Hematopoietic multipotent progenitor cell (in vitro differentiated cells): ENCODE data around the gene CFAP77. TPM values are rescaled to one million over a fixed set of nuclear protein-coding genes. Genes with fewer than 3 reads are reported as not detected.

Source experiments
- DNase-seq, 3 donors: peaks; one replicate each; pipeline ENCODE4 v3.0.0-alpha.2; 2011 to 2015; ENCODE audit warnings: low read depth in 2 of 3, low spot score in 2 of 3
- total RNA-seq: library from RNA; depleted of rRNA; stranded (reverse); fragments of >200 nt; gene quantifications from one replicate; pipeline ENCODE4 v1.2.3, GENCODE V29; 2012

Gene CFAP77
- total RNA-seq, 1 donor = not detected

DNA sequence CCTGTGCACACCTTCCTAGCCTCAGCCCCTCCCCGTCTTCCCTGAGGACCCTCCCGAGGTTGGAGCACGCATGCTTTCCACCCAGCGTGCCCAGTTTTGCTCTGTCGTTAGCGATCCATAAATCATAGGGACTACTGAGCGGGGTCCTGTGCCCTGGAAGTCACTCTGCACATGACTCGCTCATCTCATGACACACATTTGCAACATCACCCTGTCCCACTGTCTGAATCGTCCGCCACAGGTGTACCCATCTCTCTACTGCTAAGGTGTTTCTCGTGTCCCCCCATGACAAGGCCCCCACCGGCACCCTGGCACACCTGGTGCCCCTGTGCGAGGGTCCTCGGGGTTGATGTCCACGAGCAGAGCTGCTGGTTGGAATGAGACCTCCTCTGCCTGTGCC is 103.4 kb downstream of the CFAP77 start:
- no peak for DNase-seq

DNA sequence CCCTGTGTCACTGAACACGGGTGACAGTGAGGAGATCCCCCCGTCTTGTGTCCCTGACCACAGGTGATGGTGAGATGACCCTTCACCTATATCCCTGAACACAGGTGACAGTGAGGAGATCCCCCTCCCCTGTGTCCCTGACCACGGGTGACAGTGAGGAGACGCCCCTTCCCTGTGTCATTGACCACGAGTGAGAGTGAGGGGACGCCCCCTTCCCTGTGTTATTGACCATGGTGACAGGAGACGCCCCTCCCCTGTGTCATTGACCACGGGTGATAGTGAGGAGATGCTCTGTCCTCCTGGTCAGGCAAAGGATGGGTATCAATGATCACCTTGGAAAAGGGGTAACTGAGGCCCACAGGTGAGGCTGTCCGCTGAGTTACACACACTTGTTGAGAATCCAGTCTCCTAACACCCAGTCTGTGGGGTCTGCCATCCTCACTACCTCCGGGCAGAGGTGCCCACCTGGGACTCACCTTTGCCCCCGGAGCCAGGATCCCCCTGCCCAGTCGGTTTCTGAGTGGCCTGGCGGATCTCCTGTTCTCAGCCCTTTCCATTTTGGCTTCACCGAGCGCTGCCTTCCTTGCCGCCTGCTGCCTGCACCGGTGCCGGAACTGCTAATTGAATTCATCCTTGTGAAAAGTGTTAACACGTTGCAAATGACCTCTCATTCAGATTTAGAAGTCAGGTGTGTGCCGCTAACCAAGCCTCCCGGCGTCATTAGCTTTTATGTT is 104.2 kb downstream of the CFAP77 start:
- DNase-seq = no peak

DNA sequence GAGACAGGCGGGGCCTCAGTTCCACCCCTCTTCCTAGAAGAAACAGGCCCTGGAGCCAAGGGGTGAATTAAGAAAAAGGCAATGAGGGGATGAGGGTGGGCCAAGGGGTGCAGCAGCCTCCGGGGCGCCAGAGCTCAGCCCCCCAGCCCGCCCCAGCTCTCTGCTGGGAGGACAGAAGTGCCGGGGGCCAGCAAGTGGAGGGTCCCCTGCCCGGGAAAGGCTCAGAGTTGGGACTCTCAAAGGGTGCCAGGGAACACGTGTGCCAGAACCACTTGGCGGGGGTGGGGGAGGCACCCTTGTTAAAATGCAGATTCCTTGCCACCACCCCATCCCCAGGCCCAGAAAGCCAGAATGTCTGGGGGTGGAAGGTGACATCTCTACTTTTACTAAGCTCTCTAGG is 104.8 kb downstream of the CFAP77 start:
- no peak for DNase-seq

DNA sequence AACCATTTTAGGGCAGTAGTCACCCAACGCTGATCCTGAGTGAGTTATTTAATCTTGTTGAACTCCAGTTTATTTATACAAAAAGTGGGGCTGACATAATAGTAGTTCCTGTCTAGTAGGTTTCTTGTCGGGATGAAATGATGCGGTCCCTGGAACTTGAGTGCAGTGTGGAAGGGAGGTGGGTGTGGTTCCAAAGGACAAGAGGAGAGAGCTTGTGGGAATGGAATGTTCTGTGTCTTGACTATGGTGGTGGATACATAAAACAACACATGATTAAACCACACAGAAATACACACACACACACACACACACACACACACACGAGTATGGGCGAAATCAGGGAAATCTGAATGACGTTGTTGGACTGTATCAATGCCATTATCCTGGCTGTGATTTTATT is 106.3 kb downstream of the CFAP77 start:
- no peak for DNase-seq

DNA sequence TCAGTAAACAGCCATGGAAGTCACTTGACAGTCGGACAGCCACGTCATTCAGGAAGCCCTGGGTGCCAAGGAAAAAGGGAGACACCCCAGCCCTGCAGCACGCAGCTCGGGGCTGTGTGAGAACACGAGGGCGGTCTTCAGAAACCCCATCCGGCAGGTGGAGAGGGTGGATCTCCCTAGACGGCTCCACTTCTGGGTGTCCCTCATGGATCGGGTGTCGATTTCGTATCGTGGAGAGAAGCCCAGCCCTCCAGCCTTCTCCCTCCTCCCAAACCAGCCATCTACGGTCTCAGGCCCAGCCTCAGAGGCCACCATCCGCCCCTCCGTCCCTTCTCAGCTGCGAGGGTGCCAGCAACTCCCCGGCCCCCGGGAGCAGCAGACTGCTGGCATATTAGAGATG is 106.9 kb downstream of the CFAP77 start:
- no peak for DNase-seq

DNA sequence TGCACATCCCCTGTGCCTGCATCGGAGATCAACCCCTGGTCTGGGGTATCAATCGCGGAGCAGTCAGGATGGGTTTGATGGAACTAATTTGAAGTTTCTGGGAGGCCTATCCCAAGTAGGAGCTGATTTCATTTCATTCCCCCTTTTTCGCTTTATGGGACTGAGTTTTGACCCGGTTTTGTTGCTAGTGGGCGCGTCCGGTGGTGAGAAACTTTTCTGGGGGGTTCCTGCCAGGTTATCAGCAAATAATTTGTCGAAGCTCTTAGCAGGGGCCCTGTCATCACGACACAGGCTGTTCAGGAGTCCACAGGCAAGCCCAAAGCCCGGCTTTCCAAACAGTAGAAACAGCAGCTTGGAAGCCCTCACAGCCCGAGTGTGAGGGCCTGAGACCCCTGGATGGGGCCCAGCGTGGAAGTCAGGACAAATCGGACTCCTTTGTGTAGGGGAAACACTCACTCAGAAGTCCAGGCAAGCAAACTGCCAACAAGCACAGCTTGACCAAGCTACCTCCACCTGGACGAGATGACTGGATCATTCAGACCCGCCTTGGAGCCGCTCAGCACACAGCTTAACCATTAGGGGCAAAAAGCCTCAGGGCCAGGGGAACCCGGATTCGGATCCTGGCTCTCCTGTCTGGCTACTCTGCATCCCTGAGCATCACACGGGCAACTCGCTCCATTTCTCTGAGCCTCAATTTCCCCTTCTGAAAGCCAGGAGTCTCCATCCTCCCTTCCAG is 108.0 kb downstream of the CFAP77 start:
- DNase-seq = no peak

DNA sequence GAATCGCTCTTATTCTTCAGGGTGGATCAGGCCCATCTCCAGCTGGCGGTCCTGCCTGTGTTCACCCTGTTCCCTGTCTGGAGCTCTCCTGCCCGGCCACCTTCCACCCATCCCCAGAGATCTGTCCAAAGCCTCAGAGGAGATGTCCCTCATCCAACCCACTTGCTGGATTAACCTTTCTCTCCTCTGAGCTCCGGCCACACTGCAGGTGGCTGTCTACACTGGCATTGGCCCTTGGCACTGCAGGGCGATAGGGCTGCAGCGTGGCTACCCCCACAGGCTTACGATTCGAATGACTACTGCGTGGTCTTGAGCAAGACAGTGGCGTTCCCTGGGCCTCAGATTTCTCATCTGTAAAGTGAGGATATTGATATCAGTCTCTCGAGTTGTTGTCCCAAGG is 108.6 kb downstream of the CFAP77 start:
- no peak for DNase-seq

DNA sequence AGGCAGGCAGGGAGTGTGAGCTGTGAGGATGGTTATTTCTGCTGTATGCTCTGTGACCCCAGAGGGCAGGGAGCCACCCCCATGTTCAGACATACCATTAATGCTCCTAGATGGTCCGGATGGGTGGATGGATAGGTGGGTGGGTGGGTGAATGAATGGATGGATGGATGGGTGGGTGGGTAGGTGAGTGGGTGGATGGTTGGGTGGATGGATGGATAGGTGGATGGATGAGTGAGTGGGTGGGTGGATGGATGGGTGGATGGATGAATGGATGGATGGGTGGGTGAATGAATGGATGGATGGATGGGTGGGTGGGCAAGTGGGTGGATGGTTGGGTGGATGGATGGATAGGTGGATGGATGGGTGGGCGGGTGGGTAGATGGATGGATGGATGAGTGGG is 109.0 kb downstream of the CFAP77 start:
- DNase-seq = no peak

DNA sequence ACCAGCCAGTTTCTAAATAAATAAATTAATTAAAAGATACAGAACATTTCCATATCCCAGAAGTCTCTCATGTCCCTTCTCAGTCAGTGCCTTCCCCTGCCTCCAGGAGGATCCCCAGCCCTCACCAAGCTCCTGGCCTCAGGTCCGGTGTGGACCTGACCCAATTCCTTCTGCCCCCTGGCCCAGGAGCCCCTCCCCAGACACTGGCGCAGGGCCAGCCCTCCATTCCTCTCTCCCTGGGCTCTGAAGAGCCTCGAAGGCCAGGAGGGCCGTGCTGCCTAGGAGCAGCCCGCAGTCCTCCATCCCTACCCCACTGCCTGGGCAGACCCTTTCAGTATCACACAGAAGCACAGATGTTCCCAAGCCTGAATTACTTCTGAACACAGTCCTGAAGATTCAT is 110.6 kb downstream of the CFAP77 start:
- DNase-seq = no peak

DNA sequence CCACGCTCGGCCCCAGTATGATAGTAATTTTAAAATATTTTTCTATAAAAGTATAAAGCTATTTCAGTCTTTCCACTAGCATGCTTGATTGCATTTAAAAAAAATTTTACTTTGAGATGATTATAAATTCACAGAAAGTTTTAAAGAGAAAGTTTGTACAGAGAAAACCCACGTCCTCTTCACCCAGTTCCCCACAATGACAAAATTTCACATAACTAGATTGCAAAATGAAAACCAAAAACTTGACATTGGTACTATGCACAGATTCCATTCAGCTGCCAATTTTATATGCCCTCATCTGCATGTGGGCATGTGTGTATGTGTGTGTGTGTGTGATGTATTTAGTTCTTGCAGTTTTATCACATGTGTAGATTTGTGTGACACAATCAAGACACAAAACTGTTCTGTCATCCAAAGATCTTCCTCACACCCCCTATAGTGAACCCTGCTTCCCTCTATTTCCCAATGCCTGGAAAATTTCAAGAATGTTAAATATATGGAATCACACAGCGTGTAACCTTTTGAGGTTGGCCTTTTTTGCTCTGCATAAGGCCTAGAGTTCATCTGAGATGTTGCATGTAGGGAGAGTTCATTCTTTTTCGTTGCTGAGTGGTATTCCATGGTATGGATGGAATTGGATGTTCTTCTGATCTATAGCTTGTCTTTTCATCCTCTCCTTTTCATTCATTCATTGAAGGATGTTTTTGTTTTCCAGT is 115.5 kb downstream of the CFAP77 start:
- DNase-seq = no peak

DNA sequence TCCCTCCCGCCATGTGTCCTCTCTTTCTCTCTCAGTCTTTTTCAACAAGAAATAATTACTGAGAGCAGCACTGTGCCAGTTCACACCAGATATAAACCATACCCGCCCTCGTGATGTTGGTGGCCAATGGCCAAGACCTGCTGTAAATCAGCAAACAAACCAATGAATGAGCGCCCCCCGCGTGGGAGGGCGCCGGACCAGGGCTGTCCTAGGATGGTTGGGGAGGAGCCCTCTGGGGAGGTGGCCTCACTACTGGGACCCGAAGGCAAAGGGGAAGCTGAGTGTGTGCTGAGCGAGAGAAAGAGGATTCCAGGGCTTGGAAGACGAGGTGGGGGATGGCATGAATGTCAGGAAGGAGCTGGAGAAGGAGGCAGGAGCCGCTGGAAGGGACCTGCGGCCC is 121.2 kb downstream of the CFAP77 start:
- no peak for DNase-seq

DNA sequence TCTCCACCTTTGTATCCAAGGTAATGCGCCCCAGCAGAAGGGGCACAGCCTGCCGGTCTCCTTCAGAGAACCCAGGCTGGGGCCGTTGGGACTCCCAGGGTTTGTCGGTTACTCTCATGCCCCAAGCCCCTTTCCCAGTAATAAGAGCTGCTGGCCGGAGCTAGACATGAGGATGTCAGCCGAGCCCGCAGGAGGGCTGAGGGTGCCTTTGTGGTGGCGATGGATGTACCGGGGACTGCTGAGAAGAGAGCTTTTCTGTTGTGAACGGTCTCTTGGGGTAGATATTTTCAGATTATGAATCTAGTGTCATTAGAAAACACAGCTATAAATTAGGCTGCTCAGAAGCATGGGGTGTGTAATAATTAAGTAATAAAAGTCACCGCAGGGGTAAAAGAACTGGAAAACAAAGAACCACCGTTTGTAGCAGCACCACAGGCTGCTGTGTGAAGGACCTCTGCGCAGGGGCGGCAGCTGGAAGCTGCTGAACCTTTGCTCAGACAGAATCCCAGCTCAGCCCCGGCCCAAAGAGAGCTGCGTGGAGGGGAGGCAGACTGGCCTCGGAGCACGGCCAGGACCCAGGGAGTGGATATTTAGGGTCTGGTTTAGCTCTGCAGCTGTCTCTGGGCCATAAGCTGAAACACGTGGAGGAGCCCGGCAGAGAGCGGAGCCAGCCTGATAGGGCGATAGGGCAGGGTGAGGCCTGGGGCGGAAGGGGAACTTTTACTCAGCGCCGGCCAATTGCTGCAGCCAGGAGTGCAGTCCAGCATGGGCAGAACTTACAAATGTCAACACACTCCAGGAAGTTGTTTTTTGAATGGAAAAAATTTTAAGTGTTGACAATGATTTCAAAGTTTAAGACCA is 121.9 kb downstream of the CFAP77 start:
- no peak for DNase-seq

DNA sequence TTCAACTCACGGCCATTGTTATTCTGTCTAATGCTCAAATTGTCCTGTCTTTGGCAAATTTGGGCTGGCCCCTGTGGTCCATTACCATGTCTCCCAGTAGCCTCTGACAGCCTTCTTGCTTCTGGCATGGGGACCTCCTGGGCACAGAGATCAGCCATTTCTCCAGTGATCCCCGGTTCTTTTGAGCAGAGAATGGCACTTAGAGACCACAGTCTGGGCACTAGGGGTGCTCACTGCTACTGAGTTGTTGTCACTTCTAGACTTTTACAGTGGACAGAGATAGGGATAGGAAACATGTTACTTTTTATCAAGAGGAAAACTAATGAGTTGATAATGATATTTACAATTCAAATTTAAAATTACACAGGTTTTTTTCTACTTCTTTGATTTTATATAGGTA is 124.8 kb downstream of the CFAP77 start:
- no peak for DNase-seq

DNA sequence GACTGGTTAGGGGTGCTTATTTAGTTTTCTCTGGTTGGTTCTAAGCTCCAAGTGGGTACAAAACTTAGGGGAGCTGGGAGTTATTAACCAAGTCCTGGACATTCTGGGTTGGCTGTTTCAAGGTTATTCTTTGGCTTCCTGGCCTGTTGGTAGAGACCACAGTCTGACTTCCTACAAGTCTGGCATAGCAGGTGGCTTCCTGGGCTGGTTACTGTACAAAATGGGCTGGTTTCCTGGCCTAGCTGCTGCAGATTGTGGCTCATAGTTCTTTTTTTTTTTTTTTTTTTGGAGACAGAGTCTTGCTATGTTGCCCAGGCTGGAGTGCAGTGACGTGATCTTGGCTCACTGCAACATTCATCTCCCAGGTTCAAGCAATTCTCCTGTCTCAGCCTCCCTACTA is 126.1 kb downstream of the CFAP77 start:
- DNase-seq = no peak

DNA sequence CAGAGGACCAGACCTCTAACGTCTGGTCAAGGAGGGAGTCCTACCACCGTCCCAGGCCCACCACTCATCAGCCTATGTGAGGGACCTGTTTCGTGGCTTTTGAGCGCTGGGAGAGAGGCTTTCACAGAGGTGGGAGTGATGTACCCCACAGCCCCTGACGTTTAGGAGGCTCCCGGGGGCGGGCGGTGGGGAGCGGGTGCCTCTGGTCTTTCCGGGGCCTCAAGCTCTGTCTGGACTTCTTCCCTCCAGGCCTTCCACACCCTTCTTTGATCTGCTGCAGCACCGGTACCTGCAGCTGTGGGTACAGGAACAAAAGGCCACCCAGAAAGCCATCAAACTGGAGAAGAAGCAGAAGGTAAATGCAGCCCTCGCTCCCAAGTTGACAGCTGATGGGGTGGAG is 127.3 kb downstream of the CFAP77 start:
- DNase-seq = no peak

DNA sequence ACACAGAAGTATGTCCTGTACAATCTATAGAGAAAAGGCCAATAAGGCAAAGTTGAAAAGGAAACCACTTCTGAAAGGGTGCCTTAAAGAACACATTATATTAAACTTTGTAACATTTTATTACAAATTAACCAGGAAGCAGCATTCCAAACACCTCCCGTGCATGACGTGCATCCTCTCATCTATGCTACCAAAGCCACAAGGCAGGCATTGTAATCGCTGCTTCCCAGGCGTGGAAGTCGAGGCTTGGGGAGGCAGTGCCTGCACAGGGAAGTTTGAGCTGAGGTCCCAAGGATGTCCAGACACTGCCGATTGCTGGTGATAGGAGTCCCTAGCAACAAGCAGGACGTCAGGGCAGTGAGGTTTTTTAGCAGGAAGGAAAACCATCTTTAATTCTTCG is 128.1 kb downstream of the CFAP77 start:
- no peak for DNase-seq

DNA sequence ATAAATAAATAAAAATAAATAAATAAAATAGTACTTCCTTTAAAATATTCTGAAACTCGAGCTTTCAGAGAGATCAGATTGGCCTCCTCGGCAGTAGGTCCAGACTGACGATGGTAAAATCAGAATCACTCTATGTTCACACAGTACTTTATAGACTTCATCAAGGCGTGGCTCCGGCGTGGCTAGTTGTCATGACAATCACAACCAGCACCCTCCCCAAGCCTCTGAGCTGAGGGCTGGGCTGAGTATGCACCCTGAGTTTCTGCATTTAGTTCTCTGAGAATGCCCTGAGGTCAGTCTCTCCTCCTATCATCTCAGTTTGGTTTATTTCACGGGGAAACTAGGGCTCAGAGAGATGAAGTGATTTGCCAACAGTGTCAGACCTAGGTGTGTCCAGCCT is 129.1 kb downstream of the CFAP77 start:
- no peak for DNase-seq

DNA sequence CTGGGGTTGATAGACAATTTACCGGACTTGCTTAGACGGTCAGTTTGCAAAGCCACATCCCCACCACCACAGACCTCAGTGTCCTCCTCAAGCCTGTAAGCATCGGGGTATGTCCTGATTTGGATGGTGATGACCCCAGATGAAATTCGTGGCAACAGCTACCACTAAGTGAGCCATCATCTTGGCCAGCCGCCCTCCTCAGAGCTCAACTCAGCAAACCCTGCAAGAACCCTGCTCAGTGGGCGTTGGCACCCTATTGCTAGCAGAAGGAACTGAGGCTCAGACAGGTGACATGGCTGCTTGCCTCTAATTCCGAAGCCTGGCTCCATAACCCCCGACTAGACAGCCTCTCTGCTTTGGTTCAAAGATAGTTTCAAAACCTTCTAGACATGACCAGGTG is 131.0 kb downstream of the CFAP77 start:
- no peak for DNase-seq

DNA sequence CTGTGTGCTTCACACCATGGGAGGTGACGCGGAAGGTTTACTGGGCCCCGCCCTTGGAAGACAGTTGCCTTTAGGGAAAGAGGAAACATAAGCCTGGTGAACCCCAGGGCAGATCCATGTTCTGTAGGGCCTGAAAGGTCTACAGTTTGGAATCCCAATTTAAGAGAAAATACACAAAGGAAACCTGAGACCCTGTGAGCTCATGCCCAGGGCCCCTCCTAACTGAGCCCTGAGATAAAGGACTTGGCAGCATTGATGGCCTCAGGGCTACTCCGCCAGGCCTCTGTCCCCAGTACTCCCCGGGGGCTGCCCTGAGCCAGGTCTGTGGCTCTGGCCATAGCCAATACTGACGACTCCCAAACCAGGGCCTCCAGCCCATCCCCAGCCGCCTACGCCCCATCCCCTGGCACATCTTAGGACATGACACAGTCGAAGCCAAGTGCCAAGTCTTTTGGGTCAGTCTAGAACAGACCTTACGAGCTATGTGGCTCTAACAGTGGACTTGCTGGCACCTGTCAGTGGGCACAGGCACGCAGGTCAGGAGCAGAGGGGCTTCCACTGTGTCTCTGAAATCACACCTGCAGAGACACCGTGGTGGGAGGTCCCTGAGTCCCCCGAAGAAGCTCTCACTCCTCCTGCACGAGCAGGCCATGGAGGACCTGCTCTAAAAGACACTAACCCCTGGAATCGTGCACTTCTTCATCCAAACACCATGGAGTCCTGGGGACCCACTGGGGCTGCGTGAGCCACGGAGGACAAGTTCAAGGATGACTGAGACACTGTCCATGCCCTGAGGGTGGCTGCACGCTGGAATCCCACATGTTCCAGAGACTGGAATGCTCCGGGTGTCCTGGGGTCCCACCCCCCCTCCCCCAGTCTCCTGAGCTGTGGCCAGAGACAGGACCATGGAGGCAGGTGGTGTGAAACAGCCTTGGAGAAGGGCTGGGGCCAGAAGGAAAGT is 132.1 kb downstream of the CFAP77 start:
- no peak for DNase-seq

DNA sequence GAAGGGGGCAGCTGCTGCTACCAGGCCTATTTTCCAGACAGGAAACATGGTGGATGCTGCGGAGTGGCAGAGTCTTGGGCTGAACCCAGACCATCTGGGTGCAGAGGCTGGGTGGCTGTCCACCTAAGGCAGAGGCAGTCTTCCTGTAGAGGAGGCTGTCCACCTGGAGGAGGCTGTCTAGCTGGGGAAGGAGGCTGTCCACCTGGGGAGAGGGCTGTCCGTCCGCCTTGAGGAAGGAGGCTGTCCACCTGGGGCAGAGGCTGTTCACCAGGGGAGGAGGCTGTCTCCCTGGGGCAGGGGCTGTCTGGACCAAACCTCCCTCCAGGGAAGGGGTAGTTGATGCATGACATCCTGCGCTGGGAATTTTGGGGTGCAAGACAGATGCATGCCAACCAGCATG is 133.2 kb downstream of the CFAP77 start:
- no peak for DNase-seq
